ENCODE measurements around the gene PTPRH. TPM values are rescaled to one million over a fixed set of nuclear protein-coding genes. Genes with fewer than 3 reads are reported as not detected.

The PTPRH gene
- total RNA-seq, 2 experiments from 2014 or later, result not detected

DNA sequence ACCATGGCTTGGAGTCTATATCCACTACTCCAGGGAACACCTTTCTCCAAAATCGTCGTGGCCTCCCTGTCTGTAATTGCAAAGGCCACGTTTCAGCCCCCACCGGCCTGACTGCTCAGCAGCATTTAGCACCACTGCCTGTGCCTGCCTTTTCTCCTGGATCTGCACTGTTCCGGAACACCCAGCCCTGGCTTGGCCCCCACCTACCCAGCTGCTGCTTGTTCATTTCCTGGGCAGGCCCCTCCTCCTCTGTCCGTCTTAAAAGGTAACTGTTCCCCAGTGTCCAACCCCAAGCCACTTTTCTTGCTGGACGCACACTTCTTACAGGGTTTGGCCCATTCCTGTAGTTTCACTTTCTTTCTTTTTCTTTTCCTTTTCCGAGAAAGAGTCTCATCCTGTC lies 20.7 kb downstream of the PTPRH start:
- no peak overlapping the region for H3K27ac ChIP-seq (ENCODE audit: low read depth in 1 of 2, low read length in 2 of 2)
- no peaks in the 10 kb centered on the region for H3K4me1 Mint-ChIP-seq (ENCODE audit: low read depth)
- H3K9me3 Mint-ChIP-seq, result no peaks in the 10 kb centered on the region
- no peaks in the 10 kb centered on the region for H3K4me1 ChIP-seq (ENCODE audit: insufficient read depth, low read length)
- H3K4me3 ChIP-seq (ENCODE audit: low read length), result no peak overlapping the region
- ChIA-PET CTCF (no interaction called here), POLR2A (no interaction called here)
- no peak overlapping the region for H3K4me3 Mint-ChIP-seq
- H3K27ac Mint-ChIP-seq, result no peak overlapping the region
- H3K27me3 ChIP-seq (ENCODE audit: control insufficient read depth in 1 of 2, insufficient read depth in 2 of 2, low read length in 2 of 2), result peaks cover 4 to 5% of the 10 kb centered on the region in 2 experiments
- H3K36me3 ChIP-seq (ENCODE audit: insufficient read depth, low read length), result no peaks in the 10 kb centered on the region
- no peak for TF ChIP-seq CTCF (IDR thresholded peaks at IDR 0.05)
- DNase-seq (no peak), ATAC-seq (ENCODE audit: poor library complexity) (no peak)
- intact Hi-C loops (cut with DNase I, micrococcal nuclease), result no loop called here
- no peaks in the 10 kb centered on the region for H3K9me3 ChIP-seq (ENCODE audit: control insufficient read depth in 1 of 2, insufficient read depth in 1 of 2, low read length in 2 of 2)
- H3K36me3 Mint-ChIP-seq (ENCODE audit: low read depth), result no peaks in the 10 kb centered on the region
- H3K27me3 Mint-ChIP-seq, result peaks cover 14% of the 10 kb centered on the region

DNA sequence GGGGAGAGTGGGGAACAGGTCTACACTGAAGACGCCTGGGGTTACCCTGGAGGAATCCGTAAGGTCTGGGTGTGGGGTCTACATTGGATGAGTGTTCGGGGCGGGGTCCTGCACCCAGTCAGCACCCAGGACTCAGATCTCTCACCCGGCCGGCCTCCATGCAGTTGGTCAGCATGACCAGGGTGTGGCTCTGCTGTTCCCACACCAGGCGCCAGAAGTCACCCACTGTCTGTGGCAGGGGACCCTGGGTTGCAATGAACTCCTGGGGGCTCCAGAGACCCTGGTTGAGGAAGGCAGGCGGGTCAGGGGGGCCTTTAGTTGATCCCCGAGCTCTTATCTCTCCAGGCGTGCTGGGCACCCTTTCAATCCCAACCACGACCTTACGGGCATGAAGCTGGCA lies 23.2 kb downstream of the PTPRH start:
- DNase-seq (no peak), ATAC-seq (ENCODE audit: poor library complexity) (no peak)
- H3K36me3 ChIP-seq (ENCODE audit: insufficient read depth, low read length), result no peaks in the 10 kb centered on the region
- intact Hi-C loops (cut with DNase I, micrococcal nuclease), result no loop called here
- ChIA-PET CTCF (no interaction called here), POLR2A (no interaction called here)
- Mint-ChIP-seq H3K27ac (no peak overlapping the region), H3K9me3 (no peaks in the 10 kb centered on the region), H3K4me1 (ENCODE audit: low read depth) (no peaks in the 10 kb centered on the region), H3K4me3 (no peak overlapping the region), H3K27me3 (peaks cover 31% of the 10 kb centered on the region), H3K36me3 (ENCODE audit: low read depth) (no peaks in the 10 kb centered on the region)
- no peak overlapping the region for H3K4me3 ChIP-seq (ENCODE audit: low read length)
- peaks cover 21 to 22% of the 10 kb centered on the region in 2 experiments for H3K27me3 ChIP-seq (ENCODE audit: control insufficient read depth in 1 of 2, insufficient read depth in 2 of 2, low read length in 2 of 2)
- no peak overlapping the region for H3K27ac ChIP-seq (ENCODE audit: low read depth in 1 of 2, low read length in 2 of 2)
- H3K9me3 ChIP-seq (ENCODE audit: control insufficient read depth in 1 of 2, insufficient read depth in 1 of 2, low read length in 2 of 2), result peaks cover 0 to 10% of the 10 kb centered on the region in 2 experiments
- H3K4me1 ChIP-seq (ENCODE audit: insufficient read depth, low read length), result no peaks in the 10 kb centered on the region
- TF ChIP-seq CTCF (IDR thresholded peaks at IDR 0.05), result no peak

DNA sequence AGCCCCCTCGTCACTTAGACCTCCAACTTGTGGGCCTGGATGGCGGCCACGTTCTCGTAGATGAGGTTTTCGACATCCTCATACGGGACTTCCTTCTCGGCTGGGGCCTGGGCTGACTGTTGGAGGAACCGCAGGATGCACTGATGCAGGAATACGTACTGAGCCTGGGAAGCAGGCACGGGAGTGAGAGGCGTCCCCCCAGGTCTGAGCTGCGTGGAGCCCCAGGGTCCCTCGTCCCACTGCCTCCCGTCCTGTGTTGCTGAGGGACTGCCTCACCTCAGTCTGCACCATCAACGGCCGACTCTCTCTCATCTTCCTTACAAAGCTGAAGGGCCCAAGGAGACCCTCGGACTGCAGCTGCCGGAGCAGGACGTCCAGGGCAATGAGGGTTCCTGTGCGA lies 27.6 kb downstream of the PTPRH start:
- peaks cover 52 to 54% of the 10 kb centered on the region in 2 experiments for H3K27me3 ChIP-seq (ENCODE audit: control insufficient read depth in 1 of 2, insufficient read depth in 2 of 2, low read length in 2 of 2)
- peaks cover 68% of the 10 kb centered on the region for H3K27me3 Mint-ChIP-seq
- ATAC-seq (ENCODE audit: poor library complexity), result no peak

More for the DNA sequence above, 27.6 kb downstream of the PTPRH start:
- Histone ChIP-seq H3K4me3 (ENCODE audit: low read length) (no peak overlapping the region), H3K4me1 (ENCODE audit: insufficient read depth, low read length) (peaks cover 27% of the 10 kb centered on the region), H3K9me3 (ENCODE audit: control insufficient read depth in 1 of 2, insufficient read depth in 1 of 2, low read length in 2 of 2) (peaks cover 0 to 32% of the 10 kb centered on the region in 2 experiments), H3K27ac (ENCODE audit: low read depth in 1 of 2, low read length in 2 of 2) (no peak overlapping the region), H3K36me3 (ENCODE audit: insufficient read depth, low read length) (no peaks in the 10 kb centered on the region)
- no peak overlapping the region for H3K4me3 Mint-ChIP-seq
- H3K9me3 Mint-ChIP-seq, result no peaks in the 10 kb centered on the region
- H3K27ac Mint-ChIP-seq, result no peak overlapping the region
- DNase-seq, result no peak
- TF ChIP-seq CTCF (IDR thresholded peaks at IDR 0.05), result no peak
- H3K36me3 Mint-ChIP-seq (ENCODE audit: low read depth), result no peaks in the 10 kb centered on the region
- ChIA-PET POLR2A (no interaction called here), CTCF (no interaction called here)
- peaks cover 23% of the 10 kb centered on the region for H3K4me1 Mint-ChIP-seq (ENCODE audit: low read depth)
- intact Hi-C loops (cut with DNase I, micrococcal nuclease), result no loop called here

All from CD4-positive, alpha-beta T cell (primary cell).